Upper lobe of left lung (tissue), 6 donors: ENCODE results near the gene PDIA4. TPM values are rescaled to one million over a fixed set of nuclear protein-coding genes. Genes with fewer than 3 reads are reported as not detected.

Experiments
- ATAC-seq, 2 donors: fragments of 200-7000 bp; cut with Tn5 transposase; one replicate each; pipeline ENCODE4 v1.9.1; 2022; ENCODE audit warnings: mild to moderate bottlenecking in 2 of 2, moderate library complexity in 2 of 2; ENCODE audit not compliant: low FRiP score in 2 of 2
- DNase-seq, 2 donors: peaks; one replicate each; pipeline ENCODE4 v3.0.0-alpha.2; 2019 to 2020
- H3K27ac ChIP-seq, 4 donors: fragments of 200-600 bp; sonication (generic); one replicate each; pipeline ENCODE4 v1.5.1; 2016 to 2019
- H3K27me3 ChIP-seq, 4 donors: fragments of 200-600 bp; sonication (generic); one replicate each; pipeline ENCODE4 v1.5.1; 2017 to 2019
- H3K36me3 ChIP-seq, 4 donors: fragments of 200-600 bp; sonication (generic); one replicate each; pipeline ENCODE4 v1.5.1; 2016 to 2019
- H3K4me1 ChIP-seq, 4 donors: fragments of 200-600 bp; sonication (generic); one replicate each; pipeline ENCODE4 v1.5.1; 2018 to 2019
- H3K4me3 ChIP-seq, 4 donors: fragments of 200-600 bp; sonication (generic); one replicate each; pipeline ENCODE4 v1.5.1; 2017 to 2019; ENCODE audit warnings: mild to moderate bottlenecking in 2 of 4, moderate library complexity in 1 of 4
- H3K9me3 ChIP-seq, 4 donors: fragments of 200-600 bp; sonication (generic); one replicate each; pipeline ENCODE4 v1.5.1; 2018 to 2019
- EP300 ChIP-seq, 4 donors: sonication (generic); formaldehyde crosslinking; IDR thresholded peaks; one replicate each; pipeline ENCODE4 v1.5.1; 2017; ENCODE audit warnings: antibody characterized with exemption in 4 of 4, control low read depth in 2 of 4
- POLR2A ChIP-seq, 4 donors: fragments of 450-650 bp; IDR thresholded peaks; one replicate each; pipeline ENCODE4 v1.5.1; 2016 to 2017; ENCODE audit warnings: antibody characterized with exemption in 4 of 4, mild to moderate bottlenecking in 2 of 4
- POLR2AphosphoS5 ChIP-seq, 2 donors: sonication (generic); formaldehyde crosslinking; IDR thresholded peaks; one replicate each; pipeline ENCODE4 v1.5.1; 2017; ENCODE audit warnings: antibody characterized with exemption in 2 of 2
- WGBS, 2 donors: methylation state at CpG; one replicate each; pipeline ENCODE4 v1.1.5; 2017 to 2018; 5-methylcytosine and 5-hydroxymethylcytosine counted together
- total RNA-seq, 6 donors: library from RNA; depleted of rRNA in 4 of 6; stranded (reverse); fragments of >200 nt in 4 of 6; gene quantifications; one replicate each; pipeline versions ENCODE4 v1.1.0 to v1.2.1, GENCODE V29; 2016 to 2021
- TF ChIP-seq, protein P1 (sequence below), 6 experiments: fragments of 450-650 bp in 4 of 6; fragments of 200-600 bp in 2 of 6; sonication (generic) in 2 of 6; IDR thresholded peaks; one replicate each; pipeline ENCODE4 v1.5.1; 2016 to 2019; ENCODE audit warnings: antibody characterized with exemption in 6 of 6
- donor health status: DM: no; HTN: no; CAD: no; lungs with moderate emphysema.
- donor health status: DM: no; HTN: yes; CAD: no; lungs with severe emphysema.

Gene PDIA4
- total RNA-seq, 6 donors from 2014 or later: 25.1 to 160 (median 77.8) TPM

DNA sequence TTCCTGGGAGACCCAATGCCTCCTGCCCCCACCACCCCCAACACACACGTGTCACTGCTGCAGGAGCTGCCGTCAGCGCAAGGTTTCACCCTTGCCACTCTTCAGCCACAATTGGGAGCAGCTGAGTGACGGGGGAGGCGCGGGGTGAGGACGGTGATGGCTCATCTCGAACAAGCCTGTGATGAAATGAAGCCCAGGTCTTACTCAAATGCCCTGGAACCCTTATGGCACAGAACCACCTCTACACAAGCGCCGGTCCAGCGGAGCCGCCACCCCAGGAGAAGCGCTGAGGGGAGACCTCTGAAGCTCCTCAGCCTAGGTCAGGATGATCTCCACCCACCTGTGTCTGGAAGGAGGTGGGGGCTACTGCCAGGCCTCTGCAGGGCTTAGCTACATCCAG is 25.7 kb downstream of the PDIA4 start:
- Histone ChIP-seq H3K36me3 (peaks cover 17 to 63% (median 35%) of the 10 kb centered on the region in 4 donors), H3K9me3 (no peaks in the 10 kb centered on the region), H3K4me1 (peaks cover 0 to 7% (median 1%) of the 10 kb centered on the region in 4 donors), H3K27ac (no peak overlapping the region), H3K4me3 (no peak overlapping the region), H3K27me3 (no peaks in the 10 kb centered on the region)
- ATAC-seq (no peak), DNase-seq (no peak)
- 89 to 99% methylated on average over 10 to 13 of the region's 13 CpGs for WGBS, 2 donors
- TF ChIP-seq EP300 (IDR thresholded peaks at IDR 0.05) (no peak), POLR2A (IDR thresholded peaks at IDR 0.05) (no peak), POLR2AphosphoS5 (IDR thresholded peaks at IDR 0.05) (no peak)
- TF ChIP-seq, protein P1, sequence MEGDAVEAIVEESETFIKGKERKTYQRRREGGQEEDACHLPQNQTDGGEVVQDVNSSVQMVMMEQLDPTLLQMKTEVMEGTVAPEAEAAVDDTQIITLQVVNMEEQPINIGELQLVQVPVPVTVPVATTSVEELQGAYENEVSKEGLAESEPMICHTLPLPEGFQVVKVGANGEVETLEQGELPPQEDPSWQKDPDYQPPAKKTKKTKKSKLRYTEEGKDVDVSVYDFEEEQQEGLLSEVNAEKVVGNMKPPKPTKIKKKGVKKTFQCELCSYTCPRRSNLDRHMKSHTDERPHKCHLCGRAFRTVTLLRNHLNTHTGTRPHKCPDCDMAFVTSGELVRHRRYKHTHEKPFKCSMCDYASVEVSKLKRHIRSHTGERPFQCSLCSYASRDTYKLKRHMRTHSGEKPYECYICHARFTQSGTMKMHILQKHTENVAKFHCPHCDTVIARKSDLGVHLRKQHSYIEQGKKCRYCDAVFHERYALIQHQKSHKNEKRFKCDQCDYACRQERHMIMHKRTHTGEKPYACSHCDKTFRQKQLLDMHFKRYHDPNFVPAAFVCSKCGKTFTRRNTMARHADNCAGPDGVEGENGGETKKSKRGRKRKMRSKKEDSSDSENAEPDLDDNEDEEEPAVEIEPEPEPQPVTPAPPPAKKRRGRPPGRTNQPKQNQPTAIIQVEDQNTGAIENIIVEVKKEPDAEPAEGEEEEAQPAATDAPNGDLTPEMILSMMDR (IDR thresholded peaks at IDR 0.05): no peak

DNA sequence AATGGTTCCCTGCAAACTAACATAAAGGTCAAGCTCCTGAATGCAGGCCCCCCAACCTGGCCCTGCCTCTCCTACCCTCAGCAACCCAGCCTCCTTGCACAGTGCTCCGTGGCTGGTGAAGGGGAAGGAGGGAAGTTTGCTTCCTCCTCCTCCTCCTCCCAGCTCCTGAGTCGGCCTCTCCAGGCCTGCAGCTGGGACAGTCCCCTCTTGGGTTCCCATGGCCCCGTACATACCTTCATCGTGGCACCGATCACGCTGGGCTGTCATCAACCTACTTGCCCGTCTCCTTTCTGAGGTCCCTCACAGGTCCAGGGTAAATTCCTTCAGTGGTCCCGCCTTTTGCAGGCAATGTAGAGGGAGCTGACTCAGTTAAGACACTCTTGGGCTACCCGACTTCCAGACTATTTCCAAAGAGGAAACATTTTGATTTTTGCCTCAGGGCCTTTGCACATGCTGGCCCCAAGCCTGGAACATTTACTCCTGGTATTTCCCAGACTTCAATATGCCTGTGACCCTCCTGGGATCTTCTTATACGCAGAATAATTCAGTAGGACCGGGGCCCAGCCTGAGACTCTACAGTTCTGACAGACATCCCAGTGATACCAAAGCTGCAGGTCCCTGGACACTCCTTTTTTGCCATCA is 26.8 kb downstream of the PDIA4 start:
- Histone ChIP-seq H3K36me3 (peaks cover 12 to 52% (median 27%) of the 10 kb centered on the region in 4 donors), H3K4me1 (peaks cover 0 to 7% (median 1%) of the 10 kb centered on the region in 4 donors), H3K4me3 (no peak overlapping the region), H3K9me3 (no peaks in the 10 kb centered on the region), H3K27me3 (no peaks in the 10 kb centered on the region), H3K27ac (no peak overlapping the region)
- DNase-seq (no peak), ATAC-seq (no peak)
- 83 to 86% methylated on average over 11 of the region's 11 CpGs for WGBS, 2 donors
- TF ChIP-seq POLR2AphosphoS5 (IDR thresholded peaks at IDR 0.05) (no peak), EP300 (IDR thresholded peaks at IDR 0.05) (no peak), POLR2A (IDR thresholded peaks at IDR 0.05) (no peak)
- TF ChIP-seq, protein P1 (IDR thresholded peaks at IDR 0.05): no peak

DNA sequence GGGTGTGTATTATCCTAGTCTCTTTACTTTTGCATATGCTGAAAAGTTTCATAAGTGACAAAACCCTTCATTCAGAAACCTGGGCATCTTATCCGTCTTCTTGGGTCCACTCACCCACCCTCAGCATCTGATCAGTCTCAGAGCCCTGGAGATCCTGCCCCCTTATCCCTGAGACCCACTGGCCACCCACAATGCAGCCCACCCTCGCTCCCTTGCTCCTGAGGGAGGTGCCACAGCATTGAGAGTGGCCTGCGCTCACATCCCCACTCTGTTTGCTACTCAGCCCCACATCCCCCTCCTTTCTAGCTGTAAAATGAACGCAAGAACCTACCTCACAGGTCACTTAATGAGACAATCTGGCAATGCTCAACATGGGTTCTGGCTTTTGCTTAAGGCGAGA is 27.3 kb downstream of the PDIA4 start:
- no peak overlapping the region for H3K4me3 ChIP-seq
- no peak for DNase-seq
- WGBS, 2 donors: 84 to 90% methylated on average over 5 of the region's 5 CpGs
- H3K27me3 ChIP-seq: no peaks in the 10 kb centered on the region
- H3K9me3 ChIP-seq: no peaks in the 10 kb centered on the region
- H3K36me3 ChIP-seq: peaks cover 12 to 47% (median 25%) of the 10 kb centered on the region in 4 donors
- no peak for ATAC-seq
- TF ChIP-seq, protein P1 (IDR thresholded peaks at IDR 0.05): no peak
- no peak for TF ChIP-seq POLR2A (IDR thresholded peaks at IDR 0.05)
- TF ChIP-seq POLR2AphosphoS5 (IDR thresholded peaks at IDR 0.05): no peak
- no peak for TF ChIP-seq EP300 (IDR thresholded peaks at IDR 0.05)
- peaks cover 0 to 4% (median 1%) of the 10 kb centered on the region in 4 donors for H3K4me1 ChIP-seq
- no peak overlapping the region for H3K27ac ChIP-seq

DNA sequence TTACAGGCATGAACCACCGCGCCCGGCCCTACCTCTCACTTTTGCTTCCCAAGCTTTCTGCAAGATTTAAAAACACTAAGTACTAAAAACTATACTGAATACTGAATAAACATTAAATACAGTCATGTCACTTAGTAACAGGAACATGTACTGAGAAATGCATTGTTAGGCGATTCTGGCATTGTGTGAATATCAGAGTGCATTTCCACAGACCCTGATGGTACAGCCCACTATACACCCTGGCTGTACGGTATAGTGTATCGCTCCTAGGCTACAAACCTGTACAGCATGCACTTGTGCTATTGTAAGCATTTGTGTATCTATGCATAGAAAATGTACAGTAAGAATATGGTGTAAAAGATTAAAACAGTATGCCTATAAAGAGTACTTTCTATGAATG is 29.1 kb downstream of the PDIA4 start:
- H3K9me3 ChIP-seq: no peaks in the 10 kb centered on the region
- DNase-seq (no peak), ATAC-seq (no peak)
- TF ChIP-seq POLR2AphosphoS5 (IDR thresholded peaks at IDR 0.05): no peak
- no peak for TF ChIP-seq POLR2A (IDR thresholded peaks at IDR 0.05)
- TF ChIP-seq, protein P1 (IDR thresholded peaks at IDR 0.05): no peak
- TF ChIP-seq EP300 (IDR thresholded peaks at IDR 0.05): no peak
- no peak overlapping the region for H3K4me3 ChIP-seq
- peaks cover 12 to 29% (median 20%) of the 10 kb centered on the region in 4 donors for H3K36me3 ChIP-seq
- WGBS, 2 donors: 92 to 94% methylated on average over 6 of the region's 6 CpGs
- no peaks in the 10 kb centered on the region for H3K4me1 ChIP-seq
- no peak overlapping the region for H3K27ac ChIP-seq
- no peaks in the 10 kb centered on the region for H3K27me3 ChIP-seq

DNA sequence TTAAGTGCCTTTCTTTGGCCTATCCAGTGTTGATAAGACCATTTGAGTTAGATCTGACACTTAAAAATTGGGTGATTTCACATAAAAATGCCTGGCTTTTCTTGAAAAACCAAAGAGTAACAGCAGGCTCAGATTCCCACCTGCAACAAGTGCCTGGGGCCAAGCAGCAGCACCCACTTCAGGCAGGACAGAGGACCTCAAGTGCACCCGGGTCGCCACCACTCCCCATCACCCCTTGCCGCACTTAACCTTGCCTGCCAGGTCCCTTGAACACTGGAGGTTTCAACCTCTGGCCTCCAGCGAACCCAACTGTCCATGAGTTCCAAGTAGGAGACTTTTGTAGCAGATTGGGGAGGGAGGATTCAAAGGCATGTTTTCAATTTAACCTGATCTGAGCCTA is 30.8 kb downstream of the PDIA4 start:
- DNase-seq: no peak
- no peak overlapping the region for H3K4me3 ChIP-seq
- H3K27ac ChIP-seq: no peak overlapping the region
- ATAC-seq: no peak
- H3K4me1 ChIP-seq: no peaks in the 10 kb centered on the region
- no peaks in the 10 kb centered on the region for H3K27me3 ChIP-seq
- no peaks in the 10 kb centered on the region for H3K9me3 ChIP-seq
- TF ChIP-seq POLR2AphosphoS5 (IDR thresholded peaks at IDR 0.05) (no peak), EP300 (IDR thresholded peaks at IDR 0.05) (no peak), POLR2A (IDR thresholded peaks at IDR 0.05) (no peak)
- TF ChIP-seq, protein P1 (IDR thresholded peaks at IDR 0.05): no peak
- H3K36me3 ChIP-seq: peaks cover 0 to 12% (median 3%) of the 10 kb centered on the region in 4 donors
- WGBS, 2 donors: 68 to 76% methylated on average over 4 of the region's 4 CpGs
